GM18861 (cell line): ENCODE measurements around the gene KNTC1.
A peak's percentile ranks its signal among the peaks of the same experiment; 100 is the strongest.
"Not testable (repeated sequence)": the region's sequence is repeated elsewhere in the genome, so short reads cannot be mapped to it uniquely, and the experiment has no call there.

Experiments
- ATAC-seq: cut with Tn5 transposase; IDR thresholded peaks from one replicate; pipeline ENCODE4 v1.9.1; 2021; ENCODE audit not compliant: unreplicated experiment

Gene KNTC1

GRCh38 chr12:122547330-122547729 lies 20.3 kb downstream of the KNTC1 start:
- no peak for ATAC-seq

DNA sequence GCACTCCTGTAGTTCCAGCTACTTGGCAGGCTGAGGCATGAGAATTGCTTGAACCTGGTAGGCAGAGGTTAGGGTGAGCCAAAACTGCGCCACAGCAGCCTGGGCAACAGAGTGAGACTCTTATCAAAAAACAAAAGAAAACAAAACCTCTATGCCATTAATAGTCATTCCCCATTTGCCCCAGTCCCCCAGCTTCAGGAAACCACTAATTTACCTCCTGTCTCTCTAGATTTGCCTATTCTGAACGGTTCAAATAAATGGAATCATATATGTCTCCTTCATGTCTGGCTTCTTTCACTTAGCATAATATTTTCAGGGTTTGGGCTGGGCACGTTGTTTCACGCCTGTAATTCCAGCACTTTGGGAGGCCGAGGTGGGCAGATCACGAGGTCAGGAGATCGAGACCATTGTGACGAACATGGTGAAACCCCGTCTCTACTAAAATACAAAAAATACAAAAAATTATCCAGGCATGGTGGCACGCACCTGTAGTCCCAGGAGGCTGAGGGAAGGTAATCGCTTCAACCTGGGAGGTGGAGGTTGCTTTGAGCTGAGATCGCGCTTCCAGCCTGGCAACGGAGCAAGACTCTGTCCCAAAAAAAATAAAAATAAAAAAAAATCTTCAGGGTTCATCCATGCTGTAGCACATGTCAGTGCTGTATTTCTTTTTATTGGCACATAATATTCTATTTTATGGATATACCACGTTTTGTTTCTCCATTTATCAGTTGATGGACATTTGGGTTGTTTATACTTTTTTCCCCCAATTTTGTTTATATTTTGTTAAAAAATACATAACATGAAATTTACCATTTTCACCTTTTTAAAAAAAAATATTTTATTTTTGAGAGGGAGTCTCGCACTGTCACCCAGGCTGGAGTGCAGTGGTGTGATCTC lies 31.9 kb downstream of the KNTC1 start:
- ATAC-seq = peak; percentile 43

GRCh38 chr12:122560138-122560537 lies 33.1 kb downstream of the KNTC1 start:
- ATAC-seq = no peak

DNA sequence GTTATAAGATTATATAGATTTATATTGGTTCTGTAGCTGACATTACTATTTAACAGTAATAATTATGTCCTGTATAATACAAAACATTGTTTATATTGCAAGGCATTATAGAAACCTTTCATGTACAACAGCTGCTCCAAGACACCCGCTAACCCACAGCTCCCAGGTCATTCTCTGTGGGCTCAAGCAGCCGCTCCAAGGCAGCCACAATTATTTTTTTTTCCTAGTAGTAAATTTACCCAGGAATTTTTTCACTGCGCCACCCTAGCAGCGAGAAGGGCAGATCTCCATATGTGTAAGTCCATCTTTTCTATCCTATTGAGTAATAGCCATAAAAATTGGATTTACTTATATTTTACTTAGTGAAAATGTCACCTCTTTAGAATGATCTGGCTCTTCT lies 36.3 kb downstream of the KNTC1 start:
- no peak for ATAC-seq

- ATAC-seq = not testable (repeated sequence)
Observed at GRCh38 chr12:122566816-122567215, 39.8 kb downstream of the KNTC1 start.

DNA sequence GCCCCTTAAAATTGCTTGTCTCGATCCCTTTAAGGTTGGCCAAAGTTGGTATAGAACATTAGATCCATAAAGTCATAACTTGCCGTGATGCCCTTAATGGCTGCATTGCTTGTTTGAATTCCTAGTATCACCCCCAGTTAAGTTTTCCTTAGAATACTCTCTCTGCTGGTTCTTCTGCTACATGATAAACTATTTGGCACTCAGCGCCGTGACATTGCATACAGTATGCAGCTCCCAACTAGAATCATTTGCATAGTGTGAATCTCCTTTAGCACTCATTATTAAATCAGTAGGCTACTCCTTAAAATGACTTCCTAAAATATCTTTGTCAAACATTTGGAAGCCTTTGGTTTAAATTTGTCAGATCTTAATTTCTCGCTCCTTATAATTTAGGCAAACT lies 42.2 kb downstream of the KNTC1 start:
- ATAC-seq = no peak

DNA sequence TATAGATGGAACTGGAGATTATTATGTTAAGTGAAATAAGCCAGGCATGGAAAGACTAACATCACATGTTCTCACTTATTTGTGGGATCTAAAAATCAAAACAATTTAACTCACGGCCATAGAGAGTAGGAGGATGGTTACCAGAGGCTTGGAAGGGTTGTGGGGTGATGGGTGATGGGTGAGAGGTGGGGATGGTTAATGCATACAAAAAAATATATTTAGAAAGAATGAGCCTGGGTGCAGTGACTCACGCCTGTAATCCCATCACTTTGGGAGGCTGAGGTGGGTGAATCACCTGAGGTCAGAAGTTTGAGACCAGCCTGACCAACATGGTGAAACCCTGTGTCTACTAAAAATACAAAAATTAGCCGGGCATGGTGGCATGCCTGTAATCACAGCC lies 43.0 kb downstream of the KNTC1 start:
- not testable (repeated sequence) for ATAC-seq

DNA sequence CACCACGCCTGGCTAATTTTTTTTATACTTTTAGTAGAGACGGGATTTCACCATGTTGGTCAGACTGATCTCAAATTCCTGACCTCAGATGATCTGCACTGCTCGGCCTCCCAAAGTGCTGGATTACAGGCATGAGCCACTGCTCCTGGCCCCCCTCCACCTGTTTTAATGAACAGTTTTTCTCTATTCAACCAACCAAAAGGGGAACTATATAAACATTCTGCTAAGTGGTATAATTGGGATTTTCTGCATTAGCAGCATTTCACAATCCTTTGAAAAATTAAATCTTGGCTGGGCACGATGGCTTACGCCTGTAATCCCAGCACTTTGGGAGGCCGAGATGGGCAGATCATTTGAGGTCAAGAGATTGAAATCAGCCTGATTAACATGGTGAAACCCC lies 44.8 kb downstream of the KNTC1 start:
- no peak for ATAC-seq

GRCh38 chr12:122583294-122583693 lies 56.2 kb downstream of the KNTC1 start:
- ATAC-seq = not testable (repeated sequence)

- ATAC-seq = no peak
Observed at GRCh38 chr12:122584177-122584863, 57.3 kb downstream of the KNTC1 start.

DNA sequence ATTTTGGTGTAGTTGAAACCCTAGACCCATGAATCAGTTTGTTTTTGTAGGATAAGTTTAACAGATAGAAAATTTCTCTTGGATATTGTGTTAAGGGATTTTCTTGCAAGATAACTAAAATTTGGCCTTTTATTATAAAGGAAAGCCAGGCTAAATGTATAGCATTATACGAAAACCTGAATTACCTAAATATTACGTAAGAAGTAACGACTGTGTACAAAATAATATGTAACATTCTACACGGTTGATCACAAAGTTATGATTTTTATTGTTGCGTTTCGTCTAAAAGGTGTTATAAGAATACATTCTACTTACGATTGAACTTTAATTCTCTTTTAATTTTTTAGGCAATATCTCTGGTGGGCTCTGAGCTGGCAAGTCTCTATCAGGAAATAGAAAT lies 63.9 kb downstream of the KNTC1 start:
- ATAC-seq = no peak

- not testable (repeated sequence) for ATAC-seq
Observed at GRCh38 chr12:122591966-122592365, 64.9 kb downstream of the KNTC1 start.

DNA sequence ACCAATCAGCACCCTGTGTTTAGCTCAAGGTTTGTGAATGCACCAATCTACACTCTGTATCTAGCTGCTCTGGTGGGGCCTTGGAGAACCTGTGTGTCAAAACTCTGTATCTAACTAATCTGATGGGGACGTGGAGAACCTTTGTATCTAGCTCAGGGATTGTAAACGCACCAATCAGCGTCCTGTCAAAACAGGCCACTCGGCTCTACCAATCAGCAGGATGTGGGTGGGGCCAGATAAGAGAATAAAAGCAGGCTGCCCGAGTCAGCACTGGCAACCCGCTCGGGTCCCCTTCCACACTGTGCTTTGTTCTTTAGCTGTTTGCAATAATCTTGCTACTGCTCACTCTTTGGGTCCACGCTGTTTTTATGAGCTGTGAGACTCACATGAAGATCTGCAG lies 65.5 kb downstream of the KNTC1 start:
- not testable (repeated sequence) for ATAC-seq

DNA sequence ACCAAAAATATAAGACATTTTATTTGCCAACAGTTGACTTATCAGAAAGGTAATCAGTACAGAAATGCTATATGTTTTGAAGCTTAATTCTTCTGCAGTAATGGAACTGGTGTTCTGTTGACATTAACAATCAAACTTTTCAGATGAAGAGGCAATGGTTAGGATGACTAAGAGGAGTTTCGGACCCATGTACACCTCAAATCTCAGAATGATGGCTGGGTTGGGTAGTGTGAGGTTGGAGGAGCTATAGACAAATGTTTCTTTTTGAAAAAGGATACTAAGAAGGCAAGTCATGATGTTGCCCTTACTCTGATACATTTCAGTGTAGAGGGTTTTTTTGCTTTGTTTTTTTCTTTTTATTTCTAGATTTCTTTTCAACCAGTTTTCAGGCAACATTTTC lies 66.9 kb downstream of the KNTC1 start:
- ATAC-seq = no peak

DNA sequence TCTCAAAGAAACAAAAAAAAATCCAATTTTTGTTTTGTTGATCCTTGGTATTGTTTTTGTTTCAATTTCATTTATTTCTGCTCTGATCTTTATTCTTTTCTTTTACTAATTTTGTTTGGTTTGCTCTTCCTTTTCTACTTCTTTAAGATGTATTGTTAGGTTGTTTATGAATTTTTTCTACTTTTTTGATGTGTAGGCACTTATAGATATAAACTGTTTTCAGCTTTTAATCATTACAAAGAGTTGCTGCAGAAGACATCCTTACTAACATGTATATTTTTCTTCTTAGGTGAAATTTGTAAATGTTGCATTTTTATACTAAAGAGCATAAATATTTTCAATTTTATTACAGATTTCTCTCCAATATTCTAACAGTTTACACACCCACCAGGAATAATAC lies 69.8 kb downstream of the KNTC1 start:
- ATAC-seq = no peak

- ATAC-seq = no peak
Observed at GRCh38 chr12:122602456-122602855, 75.4 kb downstream of the KNTC1 start.

- ATAC-seq = no peak
Observed at GRCh38 chr12:122604993-122605392, 77.9 kb downstream of the KNTC1 start.

DNA sequence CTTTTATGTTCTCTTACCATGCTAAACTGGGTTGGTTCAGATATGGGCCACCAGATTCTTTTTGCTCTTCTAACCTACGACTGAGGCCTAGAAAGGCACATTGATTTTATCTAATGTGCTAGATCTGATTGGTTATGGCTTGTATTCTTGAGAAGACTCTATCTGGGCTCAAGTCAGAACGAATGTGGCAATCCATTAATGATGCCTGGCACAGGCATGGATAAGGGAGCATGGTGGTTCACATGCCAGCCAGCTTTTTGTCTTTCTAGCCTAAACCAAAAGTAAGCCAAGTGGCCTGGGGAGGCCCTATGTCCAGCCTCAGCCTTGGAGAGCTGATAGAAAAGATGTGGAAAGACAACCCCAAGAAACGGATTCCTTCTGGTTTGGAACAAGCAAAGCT lies 82.7 kb downstream of the KNTC1 start:
- ATAC-seq = no peak

DNA sequence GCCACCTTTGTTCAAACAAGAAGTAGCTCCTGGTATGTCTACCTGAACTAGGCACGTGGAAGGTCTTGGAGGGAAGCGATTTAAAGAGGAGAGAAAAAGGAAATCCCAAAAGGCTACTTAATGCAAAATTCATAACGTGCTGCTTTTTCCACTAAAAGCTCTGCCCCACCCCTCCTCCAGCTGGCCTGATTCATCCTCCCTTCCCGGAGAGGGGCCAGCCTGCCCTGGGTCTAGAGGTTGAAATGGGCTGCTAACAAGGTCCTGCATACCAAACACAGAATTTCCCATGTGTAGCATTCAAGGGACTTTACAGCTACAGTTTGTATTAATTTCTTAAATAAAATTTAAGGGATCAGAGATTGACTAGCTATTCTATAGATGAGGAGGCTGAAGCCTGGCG lies 83.2 kb downstream of the KNTC1 start:
- ATAC-seq = no peak

- ATAC-seq = no peak
Observed at GRCh38 chr12:122610911-122611310, 83.9 kb downstream of the KNTC1 start.

GRCh38 chr12:122614839-122615238 lies 87.8 kb downstream of the KNTC1 start:
- ATAC-seq = no peak

GRCh38 chr12:122615780-122616179 lies 88.7 kb downstream of the KNTC1 start:
- ATAC-seq = no peak
